H9 (cell line): ENCODE data around the gene ROM1. TPM values are rescaled to one million over a fixed set of nuclear protein-coding genes. Genes with fewer than 3 reads are reported as not detected.

ENCODE experiments used
- DNase-seq: peaks from one replicate; pipeline ENCODE4 v3.0.0-alpha.2; 2017
- H2AFZ ChIP-seq: one replicate; pipeline ENCODE4 v1.6.1; 2013; ENCODE audit warnings: mild to moderate bottlenecking, low read length, control low read depth, moderate library complexity
- H2AK5ac ChIP-seq: 2 replicates; pipeline ENCODE4 v1.6.1; 2013; ENCODE audit warnings: low read length, control low read depth, mixed read lengths; ENCODE audit not compliant: insufficient read length
- H2BK120ac ChIP-seq: one replicate; pipeline ENCODE4 v1.6.1; 2013; ENCODE audit warnings: low read depth, mild to moderate bottlenecking, low read length, control low read depth, inconsistent platforms; ENCODE audit not compliant: poor library complexity, severe bottlenecking
- H2BK12ac ChIP-seq: 2 replicates; pipeline ENCODE4 v1.6.1; 2013; ENCODE audit warnings: low read length, control low read depth, mixed read lengths, low read depth; ENCODE audit not compliant: insufficient read length
- H2BK15ac ChIP-seq: 2 replicates; pipeline ENCODE4 v1.6.1; 2013; ENCODE audit warnings: low read depth, low read length, control low read depth
- H2BK20ac ChIP-seq: one replicate; pipeline ENCODE4 v1.6.1; 2013; ENCODE audit warnings: low read depth, mild to moderate bottlenecking, low read length, control low read depth, inconsistent platforms; ENCODE audit not compliant: poor library complexity, severe bottlenecking
- H2BK5ac ChIP-seq: 2 replicates; pipeline ENCODE4 v1.6.1; 2013; ENCODE audit warnings: low read length, control low read depth, mixed read lengths; ENCODE audit not compliant: insufficient read length
- H3K14ac ChIP-seq: 2 replicates; pipeline ENCODE4 v1.6.1; 2013; ENCODE audit warnings: low read length, control low read depth; ENCODE audit not compliant: insufficient read depth
- H3K18ac ChIP-seq: 2 replicates; pipeline ENCODE4 v1.6.1; 2013; ENCODE audit warnings: low read depth, mild to moderate bottlenecking, mixed read lengths, low read length, control low read depth; ENCODE audit not compliant: insufficient read length
- H3K23ac ChIP-seq: 2 replicates; pipeline ENCODE4 v1.6.1; 2013; ENCODE audit warnings: low read length, control low read depth, mixed read lengths, low read depth; ENCODE audit not compliant: insufficient read length
- H3K23me2 ChIP-seq: 2 replicates; pipeline ENCODE4 v1.6.1; 2013; ENCODE audit warnings: low read depth, mild to moderate bottlenecking, mixed read lengths, low read length, control low read depth; ENCODE audit not compliant: insufficient read length, poor library complexity, severe bottlenecking
- H3K27ac ChIP-seq: 2 replicates; pipeline ENCODE4 v1.5.1; 2013; ENCODE audit warnings: low read length, control low read depth, mixed read lengths, low read depth; ENCODE audit not compliant: insufficient read length
- H3K27me3 ChIP-seq: 2 replicates; pipeline ENCODE4 v1.6.1; 2013; ENCODE audit warnings: low read length, control low read depth, inconsistent platforms; ENCODE audit not compliant: insufficient read depth
- H3K4ac ChIP-seq: 2 replicates; pipeline ENCODE4 v1.6.1; 2013; ENCODE audit warnings: low read depth, mild to moderate bottlenecking, control low read depth, inconsistent platforms, low read length, moderate library complexity
- H3K4me1 ChIP-seq: 2 replicates; pipeline ENCODE4 v1.6.1; 2013; ENCODE audit warnings: low read length, control low read depth, inconsistent platforms; ENCODE audit not compliant: insufficient read depth
- H3K4me2 ChIP-seq: 2 replicates; pipeline ENCODE4 v1.6.1; 2013; ENCODE audit warnings: low read length, control low read depth, mixed read lengths; ENCODE audit not compliant: insufficient read length, insufficient read depth
- H3K56ac ChIP-seq: 2 replicates; pipeline ENCODE4 v1.6.1; 2013; ENCODE audit warnings: low read depth, mild to moderate bottlenecking, mixed read lengths, low read length, control low read depth; ENCODE audit not compliant: insufficient read length
- H3K79me1 ChIP-seq: 2 replicates; pipeline ENCODE4 v1.6.1; 2013; ENCODE audit warnings: low read depth, mild to moderate bottlenecking, moderate library complexity, low read length, control low read depth, inconsistent platforms; ENCODE audit not compliant: insufficient read depth, poor library complexity, severe bottlenecking
- H3K79me2 ChIP-seq: 2 replicates; pipeline ENCODE4 v1.6.1; 2013; ENCODE audit warnings: low read length, control low read depth, inconsistent platforms; ENCODE audit not compliant: insufficient read depth
- H3K9ac ChIP-seq: 2 replicates; pipeline ENCODE4 v1.6.1; 2013; ENCODE audit warnings: low read length, control low read depth, mixed read lengths; ENCODE audit not compliant: insufficient read length; ENCODE audit errors: extremely low read depth
- H3K9me3 ChIP-seq: one replicate; pipeline ENCODE4 v1.6.1; 2013; ENCODE audit warnings: low read depth, low read length, inconsistent platforms; ENCODE audit not compliant: control insufficient read depth
- H3T11ph ChIP-seq: one replicate; pipeline ENCODE4 v1.6.1; 2013; ENCODE audit warnings: mild to moderate bottlenecking, low read length, control low read depth, inconsistent platforms
- H4K20me1 ChIP-seq: one replicate; pipeline ENCODE4 v1.6.1; 2013; ENCODE audit not compliant: control insufficient read depth, insufficient read length, insufficient read depth
- H4K5ac ChIP-seq: 2 replicates; pipeline ENCODE4 v1.6.1; 2013; ENCODE audit warnings: low read depth, mild to moderate bottlenecking, mixed read lengths, low read length, control low read depth; ENCODE audit not compliant: insufficient read length
- H4K8ac ChIP-seq: replicated peaks from 2 replicates; pipeline ENCODE4 v1.6.1; 2013; ENCODE audit warnings: low read length, control low read depth, mixed read lengths, low read depth; ENCODE audit not compliant: insufficient read length
- H4K91ac ChIP-seq: 2 replicates; pipeline ENCODE4 v1.6.1; 2013; ENCODE audit warnings: low read depth, mild to moderate bottlenecking, moderate library complexity, mixed read lengths, low read length, control low read depth; ENCODE audit not compliant: insufficient read length
- H3K27ac Mint-ChIP-seq, 3 experiments: 2 replicates in 2 of 3; 3 replicates in 1 of 3; pipeline ENCODE4 v1.8.0; 2020 to 2021; ENCODE audit warnings: mixed read lengths in 3 of 3, mild to moderate bottlenecking in 1 of 3, moderate library complexity in 1 of 3
- H3K27me3 Mint-ChIP-seq: 2 replicates; pipeline ENCODE4 v1.8.0; 2021; ENCODE audit warnings: low read depth, mild to moderate bottlenecking, moderate library complexity, mixed read lengths
- H3K36me3 Mint-ChIP-seq, 3 experiments: 2 replicates in 2 of 3; 3 replicates in 1 of 3; pipeline ENCODE4 v1.8.0; 2020 to 2021; ENCODE audit warnings: low read depth in 3 of 3, mixed read lengths in 3 of 3; ENCODE audit not compliant: insufficient read depth in 1 of 3
- H3K4me1 Mint-ChIP-seq, 2 experiments: 2 replicates each; pipeline ENCODE4 v1.8.0; 2020; ENCODE audit warnings: mixed read lengths in 2 of 2
- H3K4me3 Mint-ChIP-seq, 2 experiments: 2 replicates in 1 of 2; 3 replicates in 1 of 2; pipeline ENCODE4 v1.8.0; 2020 to 2021; ENCODE audit warnings: mild to moderate bottlenecking in 2 of 2, mixed read lengths in 2 of 2, moderate library complexity in 1 of 2
- H3K9me3 Mint-ChIP-seq, 2 experiments: 2 replicates in 1 of 2; 3 replicates in 1 of 2; pipeline ENCODE4 v1.8.0; 2020; ENCODE audit warnings: mild to moderate bottlenecking in 2 of 2, mixed read lengths in 2 of 2, moderate library complexity in 1 of 2
- CTCF ChIP-seq: fragments of 200-600 bp; sonication (generic); conservative IDR thresholded peaks from 3 replicates; pipeline ENCODE4 v1.8.0; 2021; ENCODE audit warnings: antibody characterized with exemption, mild to moderate bottlenecking
- WGBS: extraction: QIAGEN DNeasy Blood & Tissue Kit; methylation state at CpG from one replicate; pipeline ENCODE4 v1.1.7; 2013; ENCODE audit warnings: missing lambda C conversion rate, low lambda C conversion rate, mixed read lengths; ENCODE audit not compliant: insufficient read length; ENCODE audit errors: extremely low coverage; 5-methylcytosine and 5-hydroxymethylcytosine counted together
- total RNA-seq: library from RNA; stranded (reverse); gene quantifications from 2 replicates; pipeline ENCODE4 v1.2.1, GENCODE V29; 2021

The ROM1 gene
- total RNA-seq, 1 experiment from 2014 or later = 0.79 TPM

- Histone ChIP-seq H3K4ac (no peak overlapping the region), H3K9ac (no peak overlapping the region), H3K27ac (no peak overlapping the region), H2BK120ac (no peak overlapping the region), H2BK12ac (no peak overlapping the region), H3K79me2 (no peaks in the 10 kb centered on the region), H4K8ac (no peak overlapping the region), H4K5ac (no peak overlapping the region), H3T11ph (no peak overlapping the region), H3K4me1 (no peaks in the 10 kb centered on the region), H2BK5ac (no peak overlapping the region), H2BK15ac (no peak overlapping the region), H2AFZ (no peak overlapping the region), H3K23ac (no peak overlapping the region), H3K14ac (peak overlapping the region; percentile 23; the same call in 1 of the 2 replicates), H3K23me2 (peaks cover 13% of the 10 kb centered on the region), H3K9me3 (no peaks in the 10 kb centered on the region), H3K79me1 (no peaks in the 10 kb centered on the region), H3K18ac (no peak overlapping the region), H2AK5ac (no peak overlapping the region), H4K91ac (no peak overlapping the region), H3K4me2 (peak overlapping the region; percentile 90), H3K27me3 (no peaks in the 10 kb centered on the region), H4K20me1 (no peaks in the 10 kb centered on the region), H3K56ac (no peak overlapping the region), H2BK20ac (no peak overlapping the region)
- H3K9me3 Mint-ChIP-seq = no peaks in the 10 kb centered on the region
- peaks cover 0 to 18% (median 7%) of the 10 kb centered on the region in 3 experiments; a peak in 5 of 7 replicates for H3K36me3 Mint-ChIP-seq
- WGBS = no CpG with 5 or more reads among the region's 34 CpGs
- peaks cover 4% of the 10 kb centered on the region for H3K27me3 Mint-ChIP-seq
- no peak for TF ChIP-seq CTCF
- DNase-seq = peak; percentile 60
- peaks cover 24 to 42% of the 10 kb centered on the region in 2 experiments for H3K4me1 Mint-ChIP-seq
- peak overlapping the region; percentile 85 to 86 for H3K4me3 Mint-ChIP-seq
- peak overlapping the region; percentile 4 to 27 (median 10); a peak in 3 of 7 replicates for H3K27ac Mint-ChIP-seq
These were observed 1.2 kb upstream of the ROM1 start for GRCh38 chr11:62611705-62612365.
